EL (cell line): ENCODE results near the gene LRRC18.

Experiments used
- DNase-seq: peaks from one replicate; pipeline ENCODE4 v3.0.0-alpha.2; 2016

The LRRC18 gene

GRCh38 chr10:48939790-48940325 lies at the start of gene LRRC18:
Gene LRRC18 (minus strand): TSS chr10:48939840. CDS start chr10:48914155, 25,685 bp downstream.
- DNase-seq = no peak

- no peak for DNase-seq
Observed at GRCh38 chr10:48985621-48986158, 46.0 kb upstream of the LRRC18 start.

GRCh38 chr10:48983648-48984351 lies 44.2 kb upstream of the LRRC18 start:
- no peak for DNase-seq

GRCh38 chr10:48982584-48982983 lies 42.9 kb upstream of the LRRC18 start:
- DNase-seq = no peak

- peak; percentile 41 for DNase-seq
Observed at GRCh38 chr10:48981310-48981907, 41.8 kb upstream of the LRRC18 start.

- DNase-seq = no peak
Observed at GRCh38 chr10:48978318-48978717, 38.7 kb upstream of the LRRC18 start.

- peak; percentile 8 for DNase-seq
Observed at GRCh38 chr10:48976196-48976595, 36.6 kb upstream of the LRRC18 start.

- DNase-seq = no peak
Observed at GRCh38 chr10:48974510-48975156, 35.0 kb upstream of the LRRC18 start.

- DNase-seq = no peak
Observed at GRCh38 chr10:48973065-48973464, 33.4 kb upstream of the LRRC18 start.

- no peak for DNase-seq
Observed at GRCh38 chr10:48970654-48971053, 31.0 kb upstream of the LRRC18 start.

- DNase-seq = no peak
Observed at GRCh38 chr10:48970046-48970445, 30.4 kb upstream of the LRRC18 start.

- no peak for DNase-seq
Observed at GRCh38 chr10:48968036-48968435, 28.4 kb upstream of the LRRC18 start.

GRCh38 chr10:48965460-48965859 lies 25.8 kb upstream of the LRRC18 start:
- no peak for DNase-seq

- DNase-seq = no peak
Observed at GRCh38 chr10:48964038-48964437, 24.4 kb upstream of the LRRC18 start.

GRCh38 chr10:48958598-48959190 lies 19.1 kb upstream of the LRRC18 start:
- no peak for DNase-seq

- DNase-seq = no peak
Observed at GRCh38 chr10:48957361-48958151, 17.9 kb upstream of the LRRC18 start.

- no peak for DNase-seq
Observed at GRCh38 chr10:48951707-48952106, 12.1 kb upstream of the LRRC18 start.

- no peak for DNase-seq
Observed at GRCh38 chr10:48948470-48949037, 8.9 kb upstream of the LRRC18 start.

GRCh38 chr10:48947690-48948469 lies 8.2 kb upstream of the LRRC18 start:
- DNase-seq = no peak

- DNase-seq = no peak
Observed at GRCh38 chr10:48946891-48947500, 7.4 kb upstream of the LRRC18 start.

- no peak for DNase-seq
Observed at GRCh38 chr10:48946332-48946731, 6.7 kb upstream of the LRRC18 start.
